HG03097 (cell line): Measurements from ENCODE around the gene PRELP.

Source experiments
- ATAC-seq: cut with Tn5 transposase; IDR thresholded peaks from one replicate; pipeline ENCODE4 v1.9.1; 2021; ENCODE audit not compliant: unreplicated experiment, low FRiP score

The PRELP gene

GRCh38 chr1:203476216-203476814, 709 bp downstream of the PRELP start:
- ATAC-seq: no peak

- ATAC-seq: no peak
Observed at GRCh38 chr1:203477748-203478147, 2.1 kb downstream of the PRELP start.

- no peak for ATAC-seq
Observed at GRCh38 chr1:203478231-203478630, 2.6 kb downstream of the PRELP start.

GRCh38 chr1:203478986-203479385, 3.4 kb downstream of the PRELP start:
- ATAC-seq: no peak

GRCh38 chr1:203479646-203480045, 4.0 kb downstream of the PRELP start:
- no peak for ATAC-seq

GRCh38 chr1:203480084-203480483, 4.5 kb downstream of the PRELP start:
- ATAC-seq: no peak

- ATAC-seq: no peak
Observed at GRCh38 chr1:203480525-203481084, 5.0 kb downstream of the PRELP start.

GRCh38 chr1:203481196-203481595, 5.6 kb downstream of the PRELP start:
- ATAC-seq: no peak

- no peak for ATAC-seq
Observed at GRCh38 chr1:203486618-203487370, 11.2 kb downstream of the PRELP start.

GRCh38 chr1:203488539-203488938, 12.9 kb downstream of the PRELP start:
- ATAC-seq: no peak

GRCh38 chr1:203490607-203491006, 15.0 kb downstream of the PRELP start:
- ATAC-seq: no peak

- ATAC-seq: no peak
Observed at GRCh38 chr1:203491664-203492063, 16.1 kb downstream of the PRELP start.

- no peak for ATAC-seq
Observed at GRCh38 chr1:203492082-203492747, 16.6 kb downstream of the PRELP start.

GRCh38 chr1:203492748-203493130, 17.1 kb downstream of the PRELP start:
- ATAC-seq: no peak

- ATAC-seq: no peak
Observed at GRCh38 chr1:203493901-203494300, 18.3 kb downstream of the PRELP start, which contains the start of gene OPTC. TSS of gene OPTC (plus strand) at chr1:203494153. CDS start at chr1:203496006, 1,853 bp downstream.

- ATAC-seq: no peak
Observed at GRCh38 chr1:203495845-203496244, 20.2 kb downstream of the PRELP start.

- ATAC-seq: no peak
Observed at GRCh38 chr1:203497269-203497777, 21.7 kb downstream of the PRELP start.

- ATAC-seq: no peak
Observed at GRCh38 chr1:203499643-203500278, 24.2 kb downstream of the PRELP start.

GRCh38 chr1:203500279-203500678, 24.7 kb downstream of the PRELP start:
- no peak for ATAC-seq

GRCh38 chr1:203503836-203504235, 28.2 kb downstream of the PRELP start:
- ATAC-seq: no peak
